Fibroblast of lung (primary cell): Measurements from ENCODE around the gene EGLN2.
"Not testable (repeated sequence)": the region's sequence is repeated elsewhere in the genome, so short reads cannot be mapped to it uniquely, and the experiment has no call there.

Experiments
- EZH2 ChIP-seq: IDR thresholded peaks from 2 replicates; pipeline ENCODE4 v1.5.1; 2012; ENCODE audit warnings: low read length, control low read depth, mild to moderate bottlenecking; ENCODE audit errors: missing control alignments
- TF ChIP-seq, protein P1 (sequence below), 2 donors: IDR thresholded peaks in 1 of 2; conservative IDR thresholded peaks in 1 of 2; 1 replicate in 1 of 2; 2 replicates in 1 of 2; pipeline ENCODE4 v1.5.1; 2011 to 2012; ENCODE audit warnings: low read length in 2 of 2, control low read depth in 1 of 2, inconsistent platforms in 1 of 2, low read depth in 1 of 2, mild to moderate bottlenecking in 1 of 2

DNA sequence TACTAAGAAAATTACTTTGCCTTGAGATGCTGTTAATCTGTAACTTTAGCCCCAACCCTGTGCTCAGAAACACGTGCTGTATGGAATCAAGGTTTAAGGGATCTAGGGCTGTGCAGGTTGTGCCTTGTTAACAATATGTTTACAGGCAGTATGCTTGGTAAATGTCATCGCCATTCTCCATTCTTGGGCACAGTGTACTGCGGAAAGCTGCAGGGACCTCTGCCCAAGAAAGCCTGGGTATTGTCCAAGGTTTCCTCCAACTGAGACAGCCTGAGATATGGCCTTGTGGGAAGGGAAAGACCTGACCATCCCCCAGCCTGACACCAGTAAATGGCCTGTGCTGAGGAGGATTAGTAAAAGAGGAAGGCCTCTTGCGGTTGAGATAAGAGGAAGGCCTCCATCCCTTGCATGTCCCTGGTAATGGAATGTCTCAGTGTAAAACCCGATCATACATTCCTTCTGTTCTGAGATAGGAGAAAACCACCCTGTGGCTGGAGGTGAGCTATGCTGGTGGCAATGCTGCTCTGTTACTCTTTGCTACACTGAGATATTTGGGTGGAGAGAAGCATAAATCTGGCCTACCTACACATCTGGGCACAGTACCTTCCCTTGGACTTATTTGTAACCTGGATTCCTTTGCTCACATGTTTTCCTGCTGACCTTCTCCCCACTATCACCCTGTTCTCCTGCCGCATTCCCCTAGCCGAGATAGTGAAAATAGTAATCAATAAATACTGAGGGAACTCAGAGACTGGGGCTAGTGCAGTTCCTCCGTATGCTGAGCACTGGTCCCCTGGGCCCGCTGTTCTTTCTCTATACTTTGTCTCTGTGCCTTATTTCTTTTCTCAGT is 23.9 kb downstream of the EGLN2 start:
- TF ChIP-seq, protein P1, sequence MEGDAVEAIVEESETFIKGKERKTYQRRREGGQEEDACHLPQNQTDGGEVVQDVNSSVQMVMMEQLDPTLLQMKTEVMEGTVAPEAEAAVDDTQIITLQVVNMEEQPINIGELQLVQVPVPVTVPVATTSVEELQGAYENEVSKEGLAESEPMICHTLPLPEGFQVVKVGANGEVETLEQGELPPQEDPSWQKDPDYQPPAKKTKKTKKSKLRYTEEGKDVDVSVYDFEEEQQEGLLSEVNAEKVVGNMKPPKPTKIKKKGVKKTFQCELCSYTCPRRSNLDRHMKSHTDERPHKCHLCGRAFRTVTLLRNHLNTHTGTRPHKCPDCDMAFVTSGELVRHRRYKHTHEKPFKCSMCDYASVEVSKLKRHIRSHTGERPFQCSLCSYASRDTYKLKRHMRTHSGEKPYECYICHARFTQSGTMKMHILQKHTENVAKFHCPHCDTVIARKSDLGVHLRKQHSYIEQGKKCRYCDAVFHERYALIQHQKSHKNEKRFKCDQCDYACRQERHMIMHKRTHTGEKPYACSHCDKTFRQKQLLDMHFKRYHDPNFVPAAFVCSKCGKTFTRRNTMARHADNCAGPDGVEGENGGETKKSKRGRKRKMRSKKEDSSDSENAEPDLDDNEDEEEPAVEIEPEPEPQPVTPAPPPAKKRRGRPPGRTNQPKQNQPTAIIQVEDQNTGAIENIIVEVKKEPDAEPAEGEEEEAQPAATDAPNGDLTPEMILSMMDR (conservative IDR thresholded peaks at IDR 0.05 in 1 of 2, IDR thresholded peaks at IDR 0.05 in 1 of 2; ENCODE audit: low read depth in 1 of 2, low read length in 2 of 2), result not testable (repeated sequence)
- not testable (repeated sequence) for TF ChIP-seq EZH2
